H9 (cell line): Measurements from ENCODE around the gene TECPR2. TPM values are rescaled to one million over a fixed set of nuclear protein-coding genes. Genes with fewer than 3 reads are reported as not detected.

ENCODE experiments used
- DNase-seq: peaks from one replicate; pipeline ENCODE4 v3.0.0-alpha.2; 2017
- H2AFZ ChIP-seq: one replicate; pipeline ENCODE4 v1.6.1; 2013; ENCODE audit warnings: mild to moderate bottlenecking, low read length, control low read depth, moderate library complexity
- H2AK5ac ChIP-seq: 2 replicates; pipeline ENCODE4 v1.6.1; 2013; ENCODE audit warnings: low read length, control low read depth, mixed read lengths; ENCODE audit not compliant: insufficient read length
- H2BK120ac ChIP-seq: one replicate; pipeline ENCODE4 v1.6.1; 2013; ENCODE audit warnings: low read depth, mild to moderate bottlenecking, low read length, control low read depth, inconsistent platforms; ENCODE audit not compliant: poor library complexity, severe bottlenecking
- H2BK12ac ChIP-seq: 2 replicates; pipeline ENCODE4 v1.6.1; 2013; ENCODE audit warnings: low read length, control low read depth, mixed read lengths, low read depth; ENCODE audit not compliant: insufficient read length
- H2BK15ac ChIP-seq: 2 replicates; pipeline ENCODE4 v1.6.1; 2013; ENCODE audit warnings: low read depth, low read length, control low read depth
- H2BK20ac ChIP-seq: one replicate; pipeline ENCODE4 v1.6.1; 2013; ENCODE audit warnings: low read depth, mild to moderate bottlenecking, low read length, control low read depth, inconsistent platforms; ENCODE audit not compliant: poor library complexity, severe bottlenecking
- H2BK5ac ChIP-seq: 2 replicates; pipeline ENCODE4 v1.6.1; 2013; ENCODE audit warnings: low read length, control low read depth, mixed read lengths; ENCODE audit not compliant: insufficient read length
- H3K14ac ChIP-seq: 2 replicates; pipeline ENCODE4 v1.6.1; 2013; ENCODE audit warnings: low read length, control low read depth; ENCODE audit not compliant: insufficient read depth
- H3K18ac ChIP-seq: 2 replicates; pipeline ENCODE4 v1.6.1; 2013; ENCODE audit warnings: low read depth, mild to moderate bottlenecking, mixed read lengths, low read length, control low read depth; ENCODE audit not compliant: insufficient read length
- H3K23ac ChIP-seq: 2 replicates; pipeline ENCODE4 v1.6.1; 2013; ENCODE audit warnings: low read length, control low read depth, mixed read lengths, low read depth; ENCODE audit not compliant: insufficient read length
- H3K23me2 ChIP-seq: 2 replicates; pipeline ENCODE4 v1.6.1; 2013; ENCODE audit warnings: low read depth, mild to moderate bottlenecking, mixed read lengths, low read length, control low read depth; ENCODE audit not compliant: insufficient read length, poor library complexity, severe bottlenecking
- H3K27ac ChIP-seq: 2 replicates; pipeline ENCODE4 v1.5.1; 2013; ENCODE audit warnings: low read length, control low read depth, mixed read lengths, low read depth; ENCODE audit not compliant: insufficient read length
- H3K27me3 ChIP-seq: 2 replicates; pipeline ENCODE4 v1.6.1; 2013; ENCODE audit warnings: low read length, control low read depth, inconsistent platforms; ENCODE audit not compliant: insufficient read depth
- H3K4ac ChIP-seq: 2 replicates; pipeline ENCODE4 v1.6.1; 2013; ENCODE audit warnings: low read depth, mild to moderate bottlenecking, control low read depth, inconsistent platforms, low read length, moderate library complexity
- H3K4me1 ChIP-seq: 2 replicates; pipeline ENCODE4 v1.6.1; 2013; ENCODE audit warnings: low read length, control low read depth, inconsistent platforms; ENCODE audit not compliant: insufficient read depth
- H3K4me2 ChIP-seq: 2 replicates; pipeline ENCODE4 v1.6.1; 2013; ENCODE audit warnings: low read length, control low read depth, mixed read lengths; ENCODE audit not compliant: insufficient read length, insufficient read depth
- H3K56ac ChIP-seq: 2 replicates; pipeline ENCODE4 v1.6.1; 2013; ENCODE audit warnings: low read depth, mild to moderate bottlenecking, mixed read lengths, low read length, control low read depth; ENCODE audit not compliant: insufficient read length
- H3K79me1 ChIP-seq: 2 replicates; pipeline ENCODE4 v1.6.1; 2013; ENCODE audit warnings: low read depth, mild to moderate bottlenecking, moderate library complexity, low read length, control low read depth, inconsistent platforms; ENCODE audit not compliant: insufficient read depth, poor library complexity, severe bottlenecking
- H3K79me2 ChIP-seq: 2 replicates; pipeline ENCODE4 v1.6.1; 2013; ENCODE audit warnings: low read length, control low read depth, inconsistent platforms; ENCODE audit not compliant: insufficient read depth
- H3K9ac ChIP-seq: 2 replicates; pipeline ENCODE4 v1.6.1; 2013; ENCODE audit warnings: low read length, control low read depth, mixed read lengths; ENCODE audit not compliant: insufficient read length; ENCODE audit errors: extremely low read depth
- H3K9me3 ChIP-seq: one replicate; pipeline ENCODE4 v1.6.1; 2013; ENCODE audit warnings: low read depth, low read length, inconsistent platforms; ENCODE audit not compliant: control insufficient read depth
- H3T11ph ChIP-seq: one replicate; pipeline ENCODE4 v1.6.1; 2013; ENCODE audit warnings: mild to moderate bottlenecking, low read length, control low read depth, inconsistent platforms
- H4K20me1 ChIP-seq: one replicate; pipeline ENCODE4 v1.6.1; 2013; ENCODE audit not compliant: control insufficient read depth, insufficient read length, insufficient read depth
- H4K5ac ChIP-seq: 2 replicates; pipeline ENCODE4 v1.6.1; 2013; ENCODE audit warnings: low read depth, mild to moderate bottlenecking, mixed read lengths, low read length, control low read depth; ENCODE audit not compliant: insufficient read length
- H4K8ac ChIP-seq: replicated peaks from 2 replicates; pipeline ENCODE4 v1.6.1; 2013; ENCODE audit warnings: low read length, control low read depth, mixed read lengths, low read depth; ENCODE audit not compliant: insufficient read length
- H4K91ac ChIP-seq: 2 replicates; pipeline ENCODE4 v1.6.1; 2013; ENCODE audit warnings: low read depth, mild to moderate bottlenecking, moderate library complexity, mixed read lengths, low read length, control low read depth; ENCODE audit not compliant: insufficient read length
- H3K27ac Mint-ChIP-seq, 3 experiments: 2 replicates in 2 of 3; 3 replicates in 1 of 3; pipeline ENCODE4 v1.8.0; 2020 to 2021; ENCODE audit warnings: mixed read lengths in 3 of 3, mild to moderate bottlenecking in 1 of 3, moderate library complexity in 1 of 3
- H3K27me3 Mint-ChIP-seq: 2 replicates; pipeline ENCODE4 v1.8.0; 2021; ENCODE audit warnings: low read depth, mild to moderate bottlenecking, moderate library complexity, mixed read lengths
- H3K36me3 Mint-ChIP-seq, 3 experiments: 2 replicates in 2 of 3; 3 replicates in 1 of 3; pipeline ENCODE4 v1.8.0; 2020 to 2021; ENCODE audit warnings: low read depth in 3 of 3, mixed read lengths in 3 of 3; ENCODE audit not compliant: insufficient read depth in 1 of 3
- H3K4me1 Mint-ChIP-seq, 2 experiments: 2 replicates each; pipeline ENCODE4 v1.8.0; 2020; ENCODE audit warnings: mixed read lengths in 2 of 2
- H3K4me3 Mint-ChIP-seq, 2 experiments: 2 replicates in 1 of 2; 3 replicates in 1 of 2; pipeline ENCODE4 v1.8.0; 2020 to 2021; ENCODE audit warnings: mild to moderate bottlenecking in 2 of 2, mixed read lengths in 2 of 2, moderate library complexity in 1 of 2
- H3K9me3 Mint-ChIP-seq, 2 experiments: 2 replicates in 1 of 2; 3 replicates in 1 of 2; pipeline ENCODE4 v1.8.0; 2020; ENCODE audit warnings: mild to moderate bottlenecking in 2 of 2, mixed read lengths in 2 of 2, moderate library complexity in 1 of 2
- WGBS: extraction: QIAGEN DNeasy Blood & Tissue Kit; methylation state at CpG from one replicate; pipeline ENCODE4 v1.1.7; 2013; ENCODE audit warnings: missing lambda C conversion rate, low lambda C conversion rate, mixed read lengths; ENCODE audit not compliant: insufficient read length; ENCODE audit errors: extremely low coverage; 5-methylcytosine and 5-hydroxymethylcytosine counted together
- total RNA-seq: library from RNA; stranded (reverse); gene quantifications from 2 replicates; pipeline ENCODE4 v1.2.1, GENCODE V29; 2021
- TF ChIP-seq, protein P1 (sequence below): fragments of 200-600 bp; sonication (generic); conservative IDR thresholded peaks from 3 replicates; pipeline ENCODE4 v1.8.0; 2021; ENCODE audit warnings: antibody characterized with exemption, mild to moderate bottlenecking

The TECPR2 gene
- total RNA-seq, 1 experiment from 2014 or later: 15.4 TPM

DNA sequence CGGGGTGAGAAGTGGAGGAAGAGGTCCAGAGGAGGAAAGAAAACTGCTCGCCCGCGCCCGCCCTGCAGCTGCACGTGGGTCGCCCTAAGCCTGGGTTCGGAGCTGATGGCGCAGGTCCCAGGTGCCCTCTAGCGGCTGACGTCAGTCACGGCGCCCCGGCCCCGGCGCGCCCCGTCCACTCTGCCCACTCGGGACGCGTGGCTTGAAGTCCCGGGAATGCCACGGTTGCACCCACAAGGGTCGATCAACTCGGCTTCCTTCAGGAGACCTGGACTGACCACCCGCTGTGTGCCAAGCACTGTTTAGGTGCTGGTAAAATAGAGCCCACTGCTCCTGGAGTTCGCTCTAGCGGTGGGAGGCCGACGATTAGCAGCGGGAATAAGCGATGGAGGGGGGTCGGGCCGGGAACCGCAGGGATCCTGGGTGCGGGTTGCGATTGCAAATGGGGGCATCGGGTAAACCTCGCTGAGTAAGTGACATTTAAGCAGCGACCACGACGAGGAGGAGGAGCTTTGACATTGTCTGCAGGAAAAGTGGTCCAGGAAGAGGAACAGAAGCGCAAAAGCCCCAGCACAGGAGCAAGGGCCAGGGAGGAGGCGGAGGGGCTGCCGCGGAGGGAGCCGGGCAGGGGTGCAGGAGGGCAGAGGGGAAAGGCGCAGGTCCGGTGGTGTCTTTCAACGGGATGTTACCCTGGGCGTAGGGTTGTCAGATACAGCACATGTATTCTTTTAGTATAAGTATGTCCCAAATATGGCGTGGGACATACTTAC lies 48.3 kb upstream of the TECPR2 start:
- Histone ChIP-seq H2BK120ac (no peak overlapping the region), H3K4me1 (no peaks in the 10 kb centered on the region; the same call in 1 of the 2 replicates), H4K8ac (no peak overlapping the region), H4K5ac (no peak overlapping the region), H3K79me1 (no peaks in the 10 kb centered on the region), H3K14ac (no peak overlapping the region), H3K56ac (no peak overlapping the region), H2AK5ac (no peak overlapping the region), H3T11ph (no peak overlapping the region), H4K91ac (no peak overlapping the region), H4K20me1 (no peaks in the 10 kb centered on the region), H2BK5ac (no peak overlapping the region), H3K23ac (no peak overlapping the region), H3K9me3 (no peaks in the 10 kb centered on the region), H2AFZ (no peak overlapping the region), H2BK12ac (no peak overlapping the region), H3K23me2 (peaks cover 17% of the 10 kb centered on the region), H2BK20ac (no peak overlapping the region), H3K27ac (no peak overlapping the region), H3K18ac (no peak overlapping the region), H3K4me2 (peak overlapping the region; percentile 74), H2BK15ac (no peak overlapping the region), H3K27me3 (no peaks in the 10 kb centered on the region; the same call in 1 of the 2 replicates), H3K79me2 (no peaks in the 10 kb centered on the region), H3K4ac (no peak overlapping the region), H3K9ac (no peak overlapping the region)
- Mint-ChIP-seq H3K27ac (no peak overlapping the region; a peak in 1 of 7 replicates), H3K4me3 (peak overlapping the region; percentile 67 to 94), H3K9me3 (no peaks in the 10 kb centered on the region; a peak in 1 of 5 replicates), H3K4me1 (peaks cover 31 to 35% of the 10 kb centered on the region in 2 experiments), H3K36me3 (no peaks in the 10 kb centered on the region; a peak in 1 of 7 replicates), H3K27me3 (peaks cover 35% of the 10 kb centered on the region)
- peak; percentile 83 for DNase-seq
- no CpG with 5 or more reads among the region's 52 CpGs for WGBS
- TF ChIP-seq, protein P1, sequence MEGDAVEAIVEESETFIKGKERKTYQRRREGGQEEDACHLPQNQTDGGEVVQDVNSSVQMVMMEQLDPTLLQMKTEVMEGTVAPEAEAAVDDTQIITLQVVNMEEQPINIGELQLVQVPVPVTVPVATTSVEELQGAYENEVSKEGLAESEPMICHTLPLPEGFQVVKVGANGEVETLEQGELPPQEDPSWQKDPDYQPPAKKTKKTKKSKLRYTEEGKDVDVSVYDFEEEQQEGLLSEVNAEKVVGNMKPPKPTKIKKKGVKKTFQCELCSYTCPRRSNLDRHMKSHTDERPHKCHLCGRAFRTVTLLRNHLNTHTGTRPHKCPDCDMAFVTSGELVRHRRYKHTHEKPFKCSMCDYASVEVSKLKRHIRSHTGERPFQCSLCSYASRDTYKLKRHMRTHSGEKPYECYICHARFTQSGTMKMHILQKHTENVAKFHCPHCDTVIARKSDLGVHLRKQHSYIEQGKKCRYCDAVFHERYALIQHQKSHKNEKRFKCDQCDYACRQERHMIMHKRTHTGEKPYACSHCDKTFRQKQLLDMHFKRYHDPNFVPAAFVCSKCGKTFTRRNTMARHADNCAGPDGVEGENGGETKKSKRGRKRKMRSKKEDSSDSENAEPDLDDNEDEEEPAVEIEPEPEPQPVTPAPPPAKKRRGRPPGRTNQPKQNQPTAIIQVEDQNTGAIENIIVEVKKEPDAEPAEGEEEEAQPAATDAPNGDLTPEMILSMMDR: peak; percentile 100
